HepG2 (cell line): ENCODE results near the gene FAM83D. TPM values are rescaled to one million over a fixed set of nuclear protein-coding genes. Genes with fewer than 3 reads are reported as not detected.
A peak's percentile ranks its signal among the peaks of the same experiment; 100 is the strongest.

Source experiments
- CEBPG ChIP-seq: IDR thresholded peaks from 2 replicates; pipeline ENCODE4 v1.6.1; 2016
- ERF ChIP-seq: IDR thresholded peaks from 2 replicates; pipeline ENCODE4 v1.6.1; 2018; ENCODE audit warnings: missing biosample characterization, missing genetic modification reagents
- HNRNPL ChIP-seq: fragments of 200-400 bp; formaldehyde crosslinking; IDR thresholded peaks from 2 replicates; pipeline ENCODE4 v1.6.1; 2017; ENCODE audit warnings: mild to moderate bottlenecking, low read depth, low read length
- KDM5A ChIP-seq: fragments of 200-600 bp; sonication (generic); IDR thresholded peaks from 2 replicates; pipeline ENCODE4 v1.7.0; 2018; ENCODE audit warnings: antibody characterized with exemption, mild to moderate bottlenecking, low read length, borderline replicate concordance
- KMT2A ChIP-seq: sonication (generic); formaldehyde crosslinking; IDR thresholded peaks from 2 replicates; pipeline ENCODE4 v1.4.0; 2020; ENCODE audit warnings: missing genetic modification reagents
- SAP130 ChIP-seq: IDR thresholded peaks from 2 replicates; pipeline ENCODE4 v1.6.1; 2016; ENCODE audit warnings: low read depth
- TGIF2 ChIP-seq: IDR thresholded peaks from 2 replicates; pipeline ENCODE4 v1.6.1; 2016; ENCODE audit warnings: control low read depth, missing compliant biosample characterization
- TRIM24 ChIP-seq: sonication (generic); formaldehyde crosslinking; IDR thresholded peaks from 2 replicates; pipeline ENCODE4 v1.8.0; 2022; ENCODE audit warnings: mild to moderate bottlenecking, missing genetic modification reagents
- ZNF615 ChIP-seq: sonication (generic); formaldehyde crosslinking; IDR thresholded peaks from 2 replicates; pipeline ENCODE4 v1.5.0; 2020; ENCODE audit warnings: mild to moderate bottlenecking, missing genetic modification reagents, borderline replicate concordance
- ZNF777 ChIP-seq: sonication (generic); formaldehyde crosslinking; IDR thresholded peaks from 2 replicates; pipeline ENCODE4 v1.4.0; 2020; ENCODE audit warnings: missing genetic modification reagents
- ZNF816 ChIP-seq: sonication (generic); formaldehyde crosslinking; IDR thresholded peaks from 2 replicates; pipeline ENCODE4 v1.8.0; 2022; ENCODE audit warnings: missing genetic modification reagents, mild to moderate bottlenecking, borderline replicate concordance
- polyA plus RNA-seq, 8 experiments: library from polyadenylated mRNA; depleted of rRNA in 3 of 8; stranded (reverse) in 7 of 8; unstranded in 1 of 8; fragments of >200 nt; fragmentation: Illumina TruSeq in 4 of 8; extraction: Trizol in 4 of 8; gene quantifications; 2 replicates each; pipeline versions ENCODE4 v1.2.1 to v1.2.3, GENCODE V29; 2011 to 2016; ENCODE audit warnings: low read depth in 4 of 8, missing spikeins in 1 of 8, mixed read lengths in 1 of 8; ENCODE audit not compliant: insufficient read depth in 1 of 8
- total RNA-seq, 5 experiments: library from RNA; depleted of rRNA; stranded (reverse); fragments of >200 nt; fragmentation: Illumina TruSeq; extraction: Trizol; gene quantifications; 2 replicates each; pipeline ENCODE4 v1.2.3, GENCODE V29; 2016; ENCODE audit warnings: low read depth in 1 of 5
- TF ChIP-seq, protein P1 (sequence below): sonication (generic); formaldehyde crosslinking; IDR thresholded peaks from 2 replicates; pipeline ENCODE4 v1.5.1; 2020; ENCODE audit warnings: mild to moderate bottlenecking, missing genetic modification reagents, borderline replicate concordance
- TF ChIP-seq, protein P2 (sequence below): sonication (generic); formaldehyde crosslinking; IDR thresholded peaks from 2 replicates; pipeline ENCODE4 v1.4.0; 2020; ENCODE audit warnings: mild to moderate bottlenecking, missing genetic modification reagents, borderline replicate concordance
- TF ChIP-seq, protein P3 (sequence below): sonication (generic); formaldehyde crosslinking; IDR thresholded peaks from 2 replicates; pipeline ENCODE4 v1.4.0; 2020; ENCODE audit warnings: missing genetic modification reagents, mild to moderate bottlenecking, borderline replicate concordance

The FAM83D gene
- total and polyA plus RNA-seq, 2 of the 13 experiments (the other 11 are each of a cell fraction or from before 2014, with no cell fraction given), result 51.4 to 64.0 TPM

DNA sequence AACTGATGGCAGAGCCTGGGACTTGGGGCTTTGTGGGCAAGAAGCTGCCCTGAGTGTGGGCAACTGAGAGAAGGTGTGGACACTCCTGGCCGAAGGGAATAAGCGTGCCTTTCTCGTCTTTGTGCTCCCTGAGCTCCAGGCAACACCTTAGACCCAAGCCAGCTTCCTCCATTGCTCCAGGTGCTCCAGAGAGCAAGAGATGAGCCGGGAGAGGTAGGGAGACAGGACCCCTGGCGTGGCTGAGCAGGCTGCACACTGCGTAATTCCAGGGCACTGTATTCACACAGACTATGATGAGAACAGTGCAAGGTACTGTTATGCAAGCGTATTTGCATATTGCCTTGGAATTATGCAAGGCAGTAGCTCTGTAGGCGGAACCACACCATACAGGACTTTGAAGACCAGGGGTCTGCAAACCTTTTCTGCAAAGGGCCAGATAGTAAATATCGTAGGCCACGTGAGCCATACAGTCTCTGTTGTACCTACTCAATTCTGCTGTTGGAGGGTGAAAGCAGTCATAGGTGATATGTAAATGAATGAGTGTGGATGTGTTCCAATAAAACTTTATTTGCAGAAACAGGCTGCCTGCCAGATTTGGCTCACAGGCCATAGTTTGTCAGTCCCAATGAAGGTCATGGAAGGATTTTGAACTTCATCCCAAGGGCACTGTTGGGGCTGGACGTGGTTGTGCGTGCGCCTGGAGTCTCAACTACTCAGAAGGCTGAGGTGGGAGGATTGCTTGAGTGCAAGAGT, 42.1 kb upstream of the FAM83D start (continued):
- TF ChIP-seq, protein P1, sequence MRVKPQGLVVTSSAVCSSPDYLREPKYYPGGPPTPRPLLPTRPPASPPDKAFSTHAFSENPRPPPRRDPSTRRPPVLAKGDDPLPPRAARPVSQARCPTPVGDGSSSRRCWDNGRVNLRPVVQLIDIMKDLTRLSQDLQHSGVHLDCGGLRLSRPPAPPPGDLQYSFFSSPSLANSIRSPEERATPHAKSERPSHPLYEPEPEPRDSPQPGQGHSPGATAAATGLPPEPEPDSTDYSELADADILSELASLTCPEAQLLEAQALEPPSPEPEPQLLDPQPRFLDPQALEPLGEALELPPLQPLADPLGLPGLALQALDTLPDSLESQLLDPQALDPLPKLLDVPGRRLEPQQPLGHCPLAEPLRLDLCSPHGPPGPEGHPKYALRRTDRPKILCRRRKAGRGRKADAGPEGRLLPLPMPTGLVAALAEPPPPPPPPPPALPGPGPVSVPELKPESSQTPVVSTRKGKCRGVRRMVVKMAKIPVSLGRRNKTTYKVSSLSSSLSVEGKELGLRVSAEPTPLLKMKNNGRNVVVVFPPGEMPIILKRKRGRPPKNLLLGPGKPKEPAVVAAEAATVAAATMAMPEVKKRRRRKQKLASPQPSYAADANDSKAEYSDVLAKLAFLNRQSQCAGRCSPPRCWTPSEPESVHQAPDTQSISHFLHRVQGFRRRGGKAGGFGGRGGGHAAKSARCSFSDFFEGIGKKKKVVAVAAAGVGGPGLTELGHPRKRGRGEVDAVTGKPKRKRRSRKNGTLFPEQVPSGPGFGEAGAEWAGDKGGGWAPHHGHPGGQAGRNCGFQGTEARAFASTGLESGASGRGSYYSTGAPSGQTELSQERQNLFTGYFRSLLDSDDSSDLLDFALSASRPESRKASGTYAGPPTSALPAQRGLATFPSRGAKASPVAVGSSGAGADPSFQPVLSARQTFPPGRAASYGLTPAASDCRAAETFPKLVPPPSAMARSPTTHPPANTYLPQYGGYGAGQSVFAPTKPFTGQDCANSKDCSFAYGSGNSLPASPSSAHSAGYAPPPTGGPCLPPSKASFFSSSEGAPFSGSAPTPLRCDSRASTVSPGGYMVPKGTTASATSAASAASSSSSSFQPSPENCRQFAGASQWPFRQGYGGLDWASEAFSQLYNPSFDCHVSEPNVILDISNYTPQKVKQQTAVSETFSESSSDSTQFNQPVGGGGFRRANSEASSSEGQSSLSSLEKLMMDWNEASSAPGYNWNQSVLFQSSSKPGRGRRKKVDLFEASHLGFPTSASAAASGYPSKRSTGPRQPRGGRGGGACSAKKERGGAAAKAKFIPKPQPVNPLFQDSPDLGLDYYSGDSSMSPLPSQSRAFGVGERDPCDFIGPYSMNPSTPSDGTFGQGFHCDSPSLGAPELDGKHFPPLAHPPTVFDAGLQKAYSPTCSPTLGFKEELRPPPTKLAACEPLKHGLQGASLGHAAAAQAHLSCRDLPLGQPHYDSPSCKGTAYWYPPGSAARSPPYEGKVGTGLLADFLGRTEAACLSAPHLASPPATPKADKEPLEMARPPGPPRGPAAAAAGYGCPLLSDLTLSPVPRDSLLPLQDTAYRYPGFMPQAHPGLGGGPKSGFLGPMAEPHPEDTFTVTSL, result no peak
- TF ChIP-seq CEBPG (CRISPR knock-in tag) (peak; percentile 84), TGIF2 (CRISPR knock-in tag) (no peak), KMT2A (CRISPR knock-in tag) (0 out of 2 replicates have a peak, but pooled peaks have one; percentile 22), TRIM24 (CRISPR knock-in tag) (peak; percentile 58; the same call in 1 of the 2 replicates), ZNF615 (CRISPR knock-in tag) (no peak), SAP130 (CRISPR knock-in tag) (no peak), ZNF777 (CRISPR knock-in tag) (no peak), ERF (CRISPR knock-in tag) (0 out of 2 replicates have a peak, but pooled peaks have one; percentile 33), KDM5A (no peak), ZNF816 (CRISPR knock-in tag) (no peak), HNRNPL (no peak)
- TF ChIP-seq, protein P2, sequence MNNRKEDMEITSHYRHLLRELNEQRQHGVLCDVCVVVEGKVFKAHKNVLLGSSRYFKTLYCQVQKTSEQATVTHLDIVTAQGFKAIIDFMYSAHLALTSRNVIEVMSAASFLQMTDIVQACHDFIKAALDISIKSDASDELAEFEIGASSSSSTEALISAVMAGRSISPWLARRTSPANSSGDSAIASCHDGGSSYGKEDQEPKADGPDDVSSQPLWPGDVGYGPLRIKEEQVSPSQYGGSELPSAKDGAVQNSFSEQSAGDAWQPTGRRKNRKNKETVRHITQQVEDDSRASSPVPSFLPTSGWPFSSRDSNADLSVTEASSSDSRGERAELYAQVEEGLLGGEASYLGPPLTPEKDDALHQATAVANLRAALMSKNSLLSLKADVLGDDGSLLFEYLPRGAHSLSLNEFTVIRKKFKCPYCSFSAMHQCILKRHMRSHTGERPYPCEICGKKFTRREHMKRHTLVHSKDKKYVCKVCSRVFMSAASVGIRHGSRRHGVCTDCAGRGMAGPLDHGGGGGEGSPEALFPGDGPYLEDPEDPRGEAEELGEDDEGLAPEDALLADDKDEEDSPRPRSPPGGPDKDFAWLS (CRISPR knock-in tag), result no peak
- TF ChIP-seq, protein P3, sequence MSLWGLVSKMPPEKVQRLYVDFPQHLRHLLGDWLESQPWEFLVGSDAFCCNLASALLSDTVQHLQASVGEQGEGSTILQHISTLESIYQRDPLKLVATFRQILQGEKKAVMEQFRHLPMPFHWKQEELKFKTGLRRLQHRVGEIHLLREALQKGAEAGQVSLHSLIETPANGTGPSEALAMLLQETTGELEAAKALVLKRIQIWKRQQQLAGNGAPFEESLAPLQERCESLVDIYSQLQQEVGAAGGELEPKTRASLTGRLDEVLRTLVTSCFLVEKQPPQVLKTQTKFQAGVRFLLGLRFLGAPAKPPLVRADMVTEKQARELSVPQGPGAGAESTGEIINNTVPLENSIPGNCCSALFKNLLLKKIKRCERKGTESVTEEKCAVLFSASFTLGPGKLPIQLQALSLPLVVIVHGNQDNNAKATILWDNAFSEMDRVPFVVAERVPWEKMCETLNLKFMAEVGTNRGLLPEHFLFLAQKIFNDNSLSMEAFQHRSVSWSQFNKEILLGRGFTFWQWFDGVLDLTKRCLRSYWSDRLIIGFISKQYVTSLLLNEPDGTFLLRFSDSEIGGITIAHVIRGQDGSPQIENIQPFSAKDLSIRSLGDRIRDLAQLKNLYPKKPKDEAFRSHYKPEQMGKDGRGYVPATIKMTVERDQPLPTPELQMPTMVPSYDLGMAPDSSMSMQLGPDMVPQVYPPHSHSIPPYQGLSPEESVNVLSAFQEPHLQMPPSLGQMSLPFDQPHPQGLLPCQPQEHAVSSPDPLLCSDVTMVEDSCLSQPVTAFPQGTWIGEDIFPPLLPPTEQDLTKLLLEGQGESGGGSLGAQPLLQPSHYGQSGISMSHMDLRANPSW, result no peak
